HepG2 (cell line): Measurements from ENCODE around the gene GPS1. TPM values are rescaled to one million over a fixed set of nuclear protein-coding genes. Genes with fewer than 3 reads are reported as not detected.

Source experiments
- ATF3 ChIP-seq: sonication (generic); formaldehyde crosslinking; IDR thresholded peaks from 2 replicates; pipeline ENCODE4 v1.4.0; 2020; ENCODE audit warnings: missing genetic modification reagents
- GATA4 ChIP-seq: sonication (generic); IDR thresholded peaks from 2 replicates; pipeline ENCODE4 v1.6.1; 2016; ENCODE audit warnings: antibody characterized with exemption, low read depth, borderline replicate concordance
- HMGXB4 ChIP-seq, 2 experiments: sonication (generic) in 1 of 2; formaldehyde crosslinking in 1 of 2; IDR thresholded peaks; 2 replicates each; pipeline versions ENCODE4 v1.4.0 to v1.6.1; 2018 to 2020; ENCODE audit warnings: missing genetic modification reagents in 2 of 2, borderline replicate concordance in 1 of 2, low read depth in 1 of 2, mild to moderate bottlenecking in 1 of 2, missing biosample characterization in 1 of 2
- HOXA5 ChIP-seq: sonication (generic); formaldehyde crosslinking; IDR thresholded peaks from 2 replicates; pipeline ENCODE4 v1.4.0; 2020; ENCODE audit warnings: missing genetic modification reagents
- MYC ChIP-seq: sonication (generic); formaldehyde crosslinking; IDR thresholded peaks from 2 replicates; pipeline ENCODE4 v1.9.0; 2021; ENCODE audit warnings: missing genetic modification reagents, borderline replicate concordance
- PHF21A ChIP-seq: sonication (generic); formaldehyde crosslinking; IDR thresholded peaks from 2 replicates; pipeline ENCODE4 v1.5.0; 2020; ENCODE audit warnings: mild to moderate bottlenecking, missing genetic modification reagents
- POLR2A ChIP-seq, 2 experiments: IDR thresholded peaks; 2 replicates each; pipeline ENCODE4 v1.6.1; 2011; ENCODE audit warnings: low read depth in 2 of 2, low read length in 2 of 2, mild to moderate bottlenecking in 1 of 2, moderate library complexity in 1 of 2; ENCODE audit not compliant: insufficient read depth in 1 of 2
- TBL1XR1 ChIP-seq: fragments of 150-350 bp; IDR thresholded peaks from 2 replicates; pipeline ENCODE4 v1.6.1; 2014; ENCODE audit warnings: borderline replicate concordance, low read length; ENCODE audit not compliant: partially characterized antibody
- TEF ChIP-seq: sonication (generic); formaldehyde crosslinking; IDR thresholded peaks from 2 replicates; pipeline ENCODE4 v1.5.0; 2020; ENCODE audit warnings: missing genetic modification reagents
- THAP7 ChIP-seq: sonication (generic); formaldehyde crosslinking; IDR thresholded peaks from 2 replicates; pipeline ENCODE4 v1.8.1; 2023; ENCODE audit warnings: mild to moderate bottlenecking, missing genetic modification reagents
- ZBTB46 ChIP-seq: sonication (generic); formaldehyde crosslinking; IDR thresholded peaks from 2 replicates; pipeline ENCODE4 v1.4.0; 2020; ENCODE audit warnings: mild to moderate bottlenecking, missing genetic modification reagents, borderline replicate concordance
- ZFP82 ChIP-seq: sonication (generic); formaldehyde crosslinking; IDR thresholded peaks from 2 replicates; pipeline ENCODE4 v1.5.1; 2020; ENCODE audit warnings: mild to moderate bottlenecking, missing genetic modification reagents, borderline replicate concordance
- ZNF101 ChIP-seq: sonication (generic); formaldehyde crosslinking; IDR thresholded peaks from 2 replicates; pipeline ENCODE4 v1.4.0; 2020; ENCODE audit warnings: mild to moderate bottlenecking, low read depth, missing genetic modification reagents, borderline replicate concordance
- ZNF414 ChIP-seq: sonication (generic); formaldehyde crosslinking; IDR thresholded peaks from 2 replicates; pipeline ENCODE4 v1.5.0; 2020; ENCODE audit warnings: missing genetic modification reagents
- ZNF501 ChIP-seq: sonication (generic); formaldehyde crosslinking; IDR thresholded peaks from 2 replicates; pipeline ENCODE4 v1.5.1; 2020; ENCODE audit warnings: mild to moderate bottlenecking, moderate library complexity, missing genetic modification reagents
- ZNF703 ChIP-seq: sonication (generic); formaldehyde crosslinking; IDR thresholded peaks from 2 replicates; pipeline ENCODE4 v1.5.1; 2020; ENCODE audit warnings: missing genetic modification reagents, mild to moderate bottlenecking, moderate library complexity, borderline replicate concordance
- ZSCAN22 ChIP-seq: sonication (generic); formaldehyde crosslinking; IDR thresholded peaks from 2 replicates; pipeline ENCODE4 v1.4.0; 2020; ENCODE audit warnings: mild to moderate bottlenecking, missing genetic modification reagents
- polyA plus RNA-seq, 8 experiments: library from polyadenylated mRNA; depleted of rRNA in 3 of 8; stranded (reverse) in 7 of 8; unstranded in 1 of 8; fragments of >200 nt; fragmentation: Illumina TruSeq in 4 of 8; extraction: Trizol in 4 of 8; gene quantifications; 2 replicates each; pipeline versions ENCODE4 v1.2.1 to v1.2.3, GENCODE V29; 2011 to 2016; ENCODE audit warnings: low read depth in 4 of 8, missing spikeins in 1 of 8, mixed read lengths in 1 of 8; ENCODE audit not compliant: insufficient read depth in 1 of 8
- total RNA-seq, 5 experiments: library from RNA; depleted of rRNA; stranded (reverse); fragments of >200 nt; fragmentation: Illumina TruSeq; extraction: Trizol; gene quantifications; 2 replicates each; pipeline ENCODE4 v1.2.3, GENCODE V29; 2016; ENCODE audit warnings: low read depth in 1 of 5
- TF ChIP-seq, protein P1 (sequence below): sonication (generic); formaldehyde crosslinking; IDR thresholded peaks from 2 replicates; pipeline ENCODE4 v1.5.1; 2020; ENCODE audit warnings: mild to moderate bottlenecking, moderate library complexity, missing genetic modification reagents

The GPS1 gene
- total and polyA plus RNA-seq, 2 of the 13 experiments (the other 11 are each of a cell fraction or from before 2014, with no cell fraction given), result 124 to 128 TPM

DNA sequence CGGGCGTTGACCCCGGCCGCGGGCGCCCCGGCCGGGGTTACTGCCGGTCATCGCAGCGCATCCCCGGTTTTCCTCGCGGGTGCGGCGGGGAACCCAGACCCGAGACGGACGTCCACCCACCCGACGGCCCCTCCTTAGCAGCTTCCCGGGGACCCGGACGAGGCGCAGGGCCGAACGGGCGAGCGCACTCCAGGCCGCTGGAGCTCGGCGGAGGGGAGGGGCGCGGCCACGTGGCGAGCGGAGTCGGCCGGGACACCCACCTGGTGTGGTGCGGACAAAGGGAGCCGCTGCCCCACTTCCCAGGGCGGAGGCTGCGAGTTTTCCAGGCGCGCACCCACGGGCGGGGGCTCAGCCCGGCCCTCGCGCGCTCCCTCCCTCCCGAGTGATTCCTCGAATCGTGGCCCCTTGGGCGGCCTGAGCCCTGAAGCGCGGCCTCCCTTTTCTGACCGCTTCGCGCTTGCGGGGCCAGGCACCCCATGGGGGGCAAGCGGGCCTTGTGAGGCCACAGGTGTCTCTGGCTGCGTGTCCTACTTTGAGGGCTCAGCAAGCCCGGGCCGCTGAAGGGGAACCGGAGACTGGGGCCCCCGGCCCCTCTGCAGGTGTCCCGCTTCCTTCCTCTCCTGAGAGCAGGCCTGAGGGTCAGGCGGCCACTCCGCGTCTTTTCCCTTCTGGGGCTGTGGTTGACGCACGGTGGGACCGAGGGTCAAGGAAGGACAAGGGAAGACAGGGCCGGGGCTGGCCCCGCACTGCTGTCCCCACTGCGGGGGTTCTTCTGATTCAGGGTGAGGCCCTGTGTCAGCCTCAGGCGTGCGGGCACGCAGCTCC, 47.5 kb downstream of the GPS1 start (continued):
- TF ChIP-seq, protein P1, sequence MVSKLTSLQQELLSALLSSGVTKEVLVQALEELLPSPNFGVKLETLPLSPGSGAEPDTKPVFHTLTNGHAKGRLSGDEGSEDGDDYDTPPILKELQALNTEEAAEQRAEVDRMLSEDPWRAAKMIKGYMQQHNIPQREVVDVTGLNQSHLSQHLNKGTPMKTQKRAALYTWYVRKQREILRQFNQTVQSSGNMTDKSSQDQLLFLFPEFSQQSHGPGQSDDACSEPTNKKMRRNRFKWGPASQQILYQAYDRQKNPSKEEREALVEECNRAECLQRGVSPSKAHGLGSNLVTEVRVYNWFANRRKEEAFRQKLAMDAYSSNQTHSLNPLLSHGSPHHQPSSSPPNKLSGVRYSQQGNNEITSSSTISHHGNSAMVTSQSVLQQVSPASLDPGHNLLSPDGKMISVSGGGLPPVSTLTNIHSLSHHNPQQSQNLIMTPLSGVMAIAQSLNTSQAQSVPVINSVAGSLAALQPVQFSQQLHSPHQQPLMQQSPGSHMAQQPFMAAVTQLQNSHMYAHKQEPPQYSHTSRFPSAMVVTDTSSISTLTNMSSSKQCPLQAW, result no peak
- TF ChIP-seq TBL1XR1, result no peak
- no peak for TF ChIP-seq HOXA5
- TF ChIP-seq ZNF101 (CRISPR knock-in tag), result no peak
- 0 out of 2 replicates have a peak, but pooled peaks have one; percentile 63 for TF ChIP-seq ZNF414 (CRISPR knock-in tag)
- TF ChIP-seq MYC (CRISPR knock-in tag), result peak; percentile 62; the same call in 1 of the 2 replicates
- TF ChIP-seq ZNF703 (CRISPR knock-in tag), result no peak
- no peak; a peak in 1 of 4 replicates for TF ChIP-seq HMGXB4 (CRISPR knock-in tag; IDR thresholded peaks at IDR 0.05; ENCODE audit: borderline replicate concordance in 1 of 2, low read depth in 1 of 2)
- TF ChIP-seq PHF21A, result no peak
- peak in 1 of 2 experiments; percentile 15; a peak in 2 of 4 replicates for TF ChIP-seq POLR2A (IDR thresholded peaks at IDR 0.05; ENCODE audit: insufficient read depth in 1 of 2, low read depth in 2 of 2, low read length in 2 of 2)
- no peak for TF ChIP-seq ZBTB46
- no peak for TF ChIP-seq ZSCAN22 (CRISPR knock-in tag)
- no peak for TF ChIP-seq TEF (CRISPR knock-in tag)
- TF ChIP-seq ZNF501 (CRISPR knock-in tag), result 0 out of 2 replicates have a peak, but pooled peaks have one; percentile 35
- no peak for TF ChIP-seq THAP7 (CRISPR knock-in tag)
- TF ChIP-seq ZFP82 (CRISPR knock-in tag), result no peak
- no peak for TF ChIP-seq ATF3 (CRISPR knock-in tag)
- no peak for TF ChIP-seq GATA4
